ENCODE data around the gene KDF1. TPM values are rescaled to one million over a fixed set of nuclear protein-coding genes. Genes with fewer than 3 reads are reported as not detected.

The KDF1 gene
- total and polyA plus RNA-seq, 8 donors = 2.9 to 21.6 (median 14.0) TPM

DNA sequence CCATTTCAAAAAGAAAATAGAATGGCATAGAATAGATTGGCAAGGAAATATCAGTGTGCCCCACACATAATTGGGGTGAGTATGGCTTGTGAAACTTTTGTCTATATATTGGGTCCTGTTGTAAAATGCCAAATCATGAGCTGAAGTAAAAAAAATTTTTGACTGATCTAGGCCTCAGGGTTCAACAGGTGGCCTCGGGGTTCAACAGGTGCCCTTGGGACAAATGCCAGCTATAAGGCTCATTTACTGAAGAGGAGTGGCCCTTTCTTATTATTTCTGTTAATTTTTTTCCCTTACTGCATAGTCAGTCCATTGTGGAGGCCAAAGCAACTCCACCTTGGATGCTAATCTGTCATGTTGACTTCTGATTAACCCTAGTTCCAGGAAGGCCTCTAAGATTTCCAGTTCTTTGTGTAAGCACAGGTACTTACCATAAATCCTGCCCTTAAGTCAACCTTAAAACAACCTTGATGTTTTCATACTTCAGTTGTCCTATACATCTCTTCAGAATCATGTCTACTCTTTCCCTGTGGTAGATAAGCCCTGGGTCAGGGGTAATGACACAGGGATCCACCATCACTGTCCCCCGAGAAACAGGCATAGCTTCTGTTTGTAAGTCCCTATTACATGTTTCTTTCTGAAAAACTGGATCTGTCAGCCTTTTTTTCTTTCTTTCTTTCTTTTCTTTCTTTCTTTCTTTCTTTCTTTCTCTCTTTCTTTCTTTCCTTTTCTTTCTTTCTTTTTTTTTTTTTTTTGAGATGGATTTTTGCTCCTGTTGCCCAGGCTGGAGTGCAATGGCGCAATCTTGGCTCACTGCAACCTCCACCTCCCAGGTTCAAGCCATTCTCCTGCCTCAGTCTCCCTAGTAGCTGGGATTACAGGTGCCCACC is 16.6 kb upstream of the KDF1 start:
- intact Hi-C loops (cut with DNase I; ENCODE audit: low total_unique reads) = no loop called here
- H3K36me3 ChIP-seq = no peaks in the 10 kb centered on the region

DNA sequence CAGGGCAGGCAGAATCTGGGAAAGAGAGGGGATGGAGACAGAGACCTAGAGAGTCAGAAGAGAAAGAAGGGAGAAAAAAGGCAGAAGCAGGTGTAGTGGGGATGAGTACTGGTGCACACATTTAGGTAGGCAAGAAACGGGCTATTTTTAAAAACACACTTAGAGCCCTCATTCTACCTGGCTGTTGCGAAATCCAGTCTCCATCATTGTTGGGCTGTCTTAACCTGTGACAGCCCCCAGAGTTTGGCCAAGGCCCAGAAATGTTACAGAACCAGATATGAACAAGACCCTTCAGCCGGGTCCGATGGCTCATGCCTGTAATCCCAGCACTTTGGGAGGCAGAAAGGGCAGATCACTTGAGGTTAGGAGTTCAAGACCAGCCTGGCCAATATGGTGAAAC is 12.6 kb upstream of the KDF1 start:
- Histone ChIP-seq H3K4me3 (no peak overlapping the region), H3K36me3 (no peaks in the 10 kb centered on the region), H3K4me1 (peaks cover 0 to 20% (median 5%) of the 10 kb centered on the region in 4 donors), H3K27ac (peak overlapping the region in 1 of 5 donors; percentile 15), H3K27me3 (peaks cover 0 to 12% (median 0%) of the 10 kb centered on the region in 3 donors), H3K9me3 (no peaks in the 10 kb centered on the region)
- 89 to 95% (median 92%) methylated on average over 4 of the region's 4 CpGs for WGBS, 5 donors
- DNase-seq = no peak
- no peak for TF ChIP-seq EP300 (IDR thresholded peaks at IDR 0.05)
- no peak for TF ChIP-seq POLR2AphosphoS5 (IDR thresholded peaks at IDR 0.05)
- TF ChIP-seq, protein P1, sequence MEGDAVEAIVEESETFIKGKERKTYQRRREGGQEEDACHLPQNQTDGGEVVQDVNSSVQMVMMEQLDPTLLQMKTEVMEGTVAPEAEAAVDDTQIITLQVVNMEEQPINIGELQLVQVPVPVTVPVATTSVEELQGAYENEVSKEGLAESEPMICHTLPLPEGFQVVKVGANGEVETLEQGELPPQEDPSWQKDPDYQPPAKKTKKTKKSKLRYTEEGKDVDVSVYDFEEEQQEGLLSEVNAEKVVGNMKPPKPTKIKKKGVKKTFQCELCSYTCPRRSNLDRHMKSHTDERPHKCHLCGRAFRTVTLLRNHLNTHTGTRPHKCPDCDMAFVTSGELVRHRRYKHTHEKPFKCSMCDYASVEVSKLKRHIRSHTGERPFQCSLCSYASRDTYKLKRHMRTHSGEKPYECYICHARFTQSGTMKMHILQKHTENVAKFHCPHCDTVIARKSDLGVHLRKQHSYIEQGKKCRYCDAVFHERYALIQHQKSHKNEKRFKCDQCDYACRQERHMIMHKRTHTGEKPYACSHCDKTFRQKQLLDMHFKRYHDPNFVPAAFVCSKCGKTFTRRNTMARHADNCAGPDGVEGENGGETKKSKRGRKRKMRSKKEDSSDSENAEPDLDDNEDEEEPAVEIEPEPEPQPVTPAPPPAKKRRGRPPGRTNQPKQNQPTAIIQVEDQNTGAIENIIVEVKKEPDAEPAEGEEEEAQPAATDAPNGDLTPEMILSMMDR (IDR thresholded peaks at IDR 0.05) = no peak
- no peak for TF ChIP-seq POLR2A (IDR thresholded peaks at IDR 0.05)
- intact Hi-C loops (cut with DNase I; ENCODE audit: low total_unique reads) = no loop called here

More for the DNA sequence above, 16.6 kb upstream of the KDF1 start:
- Histone ChIP-seq H3K27ac (peak overlapping the region; percentile 22 to 73 (median 53)), H3K4me3 (no peak overlapping the region), H3K4me1 (peaks cover 0 to 12% (median 0%) of the 10 kb centered on the region in 4 donors), H3K27me3 (no peaks in the 10 kb centered on the region), H3K9me3 (no peaks in the 10 kb centered on the region)
- peak in 1 of 2 donors; percentile 79 for DNase-seq
- TF ChIP-seq EP300 (IDR thresholded peaks at IDR 0.05) (no peak), POLR2AphosphoS5 (IDR thresholded peaks at IDR 0.05) (peak in 1 of 3 donors; percentile 82)
- 64 to 82% (median 75%) methylated on average over 3 of the region's 3 CpGs for WGBS, 5 donors

DNA sequence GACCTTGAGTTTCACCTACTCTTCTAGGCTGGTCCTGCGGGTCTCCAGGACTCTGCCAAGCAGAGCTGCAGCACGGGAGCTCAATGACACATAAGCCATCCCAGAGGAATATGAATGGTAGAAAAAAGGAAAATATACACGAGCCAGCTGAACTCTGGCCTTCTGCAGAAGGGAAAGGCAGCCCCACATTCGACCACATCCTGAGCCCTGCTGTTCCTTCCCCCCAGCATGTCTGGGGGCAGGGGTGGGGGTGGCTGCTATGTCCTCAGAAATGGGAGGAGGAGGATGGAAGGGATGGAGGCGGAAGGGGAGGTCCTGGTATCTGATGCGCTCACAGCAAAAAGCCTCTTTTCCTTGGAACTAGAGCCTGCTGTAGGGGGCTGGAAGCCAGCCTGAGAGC is 12.1 kb upstream of the KDF1 start:
- Histone ChIP-seq H3K27ac (peak overlapping the region; percentile 15 to 81 (median 57)), H3K9me3 (no peaks in the 10 kb centered on the region), H3K36me3 (no peaks in the 10 kb centered on the region), H3K4me1 (peaks cover 0 to 20% (median 6%) of the 10 kb centered on the region in 4 donors), H3K4me3 (no peak overlapping the region), H3K27me3 (peaks cover 0 to 16% (median 0%) of the 10 kb centered on the region in 3 donors)
- 41 to 54% (median 44%) methylated on average over 6 of the region's 6 CpGs for WGBS, 5 donors
- intact Hi-C loops (cut with DNase I; ENCODE audit: low total_unique reads) = no loop called here
- DNase-seq = no peak
- no peak for TF ChIP-seq POLR2AphosphoS5 (IDR thresholded peaks at IDR 0.05)

DNA sequence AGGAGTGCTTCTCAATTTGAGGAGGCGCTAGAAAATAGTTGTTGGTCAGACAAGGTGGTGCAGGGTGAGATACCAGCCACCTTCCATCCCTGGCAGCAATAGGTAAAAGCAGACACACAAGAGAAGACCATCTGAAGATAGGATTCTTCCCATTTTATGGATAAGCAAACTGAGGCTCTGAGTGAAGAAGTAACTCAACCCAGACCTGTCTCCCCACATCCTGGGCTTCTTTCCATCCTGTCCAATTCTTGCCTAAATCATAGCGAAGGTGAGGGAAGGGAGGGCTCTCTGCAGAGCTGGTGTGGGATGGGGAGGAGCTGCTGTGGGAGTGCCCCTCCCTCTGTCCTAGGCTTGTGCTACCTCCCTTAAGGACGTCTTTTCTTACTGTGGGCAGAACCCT is 11.3 kb upstream of the KDF1 start:
- intact Hi-C loops (cut with DNase I; ENCODE audit: low total_unique reads) = no loop called here
- Histone ChIP-seq H3K36me3 (no peaks in the 10 kb centered on the region), H3K4me3 (no peak overlapping the region), H3K4me1 (peaks cover 0 to 24% (median 8%) of the 10 kb centered on the region in 4 donors), H3K27me3 (peaks cover 0 to 19% (median 0%) of the 10 kb centered on the region in 3 donors), H3K9me3 (no peaks in the 10 kb centered on the region), H3K27ac (peak overlapping the region; percentile 40 to 81 (median 68))
- TF ChIP-seq POLR2A (IDR thresholded peaks at IDR 0.05) (no peak), POLR2AphosphoS5 (IDR thresholded peaks at IDR 0.05) (no peak), EP300 (IDR thresholded peaks at IDR 0.05) (no peak)
- TF ChIP-seq, protein P1 (IDR thresholded peaks at IDR 0.05) = no peak
- no peak for DNase-seq
- WGBS, 5 donors = 54 to 78% (median 65%) methylated on average over 3 of the region's 3 CpGs

DNA sequence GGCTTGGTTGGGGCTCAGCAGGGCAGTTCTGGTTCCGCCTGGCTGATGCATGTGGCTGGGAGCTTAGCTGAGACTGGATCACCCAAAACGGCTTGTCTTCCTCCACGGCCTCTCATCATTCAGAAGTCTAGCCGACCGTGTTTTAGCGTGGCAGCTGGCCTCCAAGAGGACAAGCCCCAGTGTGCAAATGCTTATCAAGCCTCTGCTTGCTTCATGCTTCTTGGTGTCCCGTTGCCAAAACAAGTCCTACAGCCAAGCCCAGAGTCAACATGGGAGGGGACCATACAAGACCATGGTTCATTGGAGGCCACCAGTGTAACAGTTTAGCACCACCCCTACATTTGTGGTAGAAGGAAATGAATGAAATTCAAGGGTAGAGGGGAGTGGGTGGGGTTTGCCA is 10.5 kb upstream of the KDF1 start:
- WGBS, 5 donors = 33 to 42% (median 38%) methylated on average over 4 to 7 of the region's 7 CpGs

More for the DNA sequence above, 10.5 kb upstream of the KDF1 start:
- intact Hi-C loops (cut with DNase I; ENCODE audit: low total_unique reads) = no loop called here
- Histone ChIP-seq H3K27ac (peak overlapping the region; percentile 40 to 81 (median 68)), H3K4me1 (peaks cover 0 to 19% (median 8%) of the 10 kb centered on the region in 4 donors), H3K4me3 (no peak overlapping the region), H3K9me3 (no peaks in the 10 kb centered on the region), H3K27me3 (peaks cover 0 to 27% (median 0%) of the 10 kb centered on the region in 3 donors), H3K36me3 (no peaks in the 10 kb centered on the region)
- TF ChIP-seq POLR2AphosphoS5 (IDR thresholded peaks at IDR 0.05) = peak in 2 of 3 donors; percentile 81 to 92
- TF ChIP-seq, protein P1 (IDR thresholded peaks at IDR 0.05) = no peak
- TF ChIP-seq POLR2A (IDR thresholded peaks at IDR 0.05) = no peak
- DNase-seq = peak; percentile 79 to 94

Data from stomach (tissue), 9 donors.